Effector memory CD8-positive, alpha-beta T cell (primary cell): ENCODE data around the gene REG1A.

ENCODE experiments used
- ATAC-seq: fragments of 150-1000 bp; cut with Tn5 transposase; replicated peaks from 2 replicates; pipeline ENCODE4 v1.10.0; 2021; ENCODE audit warnings: mild to moderate bottlenecking, moderate library complexity
- DNase-seq, 3 experiments: peaks; one replicate each; pipeline ENCODE4 v3.0.0; 2021
- H3K27ac Mint-ChIP-seq, 2 donors: one replicate each; pipeline ENCODE4 v1.8.0; 2022; ENCODE audit warnings: mild to moderate bottlenecking in 2 of 2, mixed read lengths in 2 of 2, moderate library complexity in 2 of 2
- H3K27me3 Mint-ChIP-seq, 2 donors: one replicate each; pipeline ENCODE4 v1.8.0; 2022; ENCODE audit warnings: mixed read lengths in 2 of 2
- H3K36me3 Mint-ChIP-seq: one replicate; pipeline ENCODE4 v1.8.0; 2022; ENCODE audit warnings: mild to moderate bottlenecking, moderate library complexity, mixed read lengths; ENCODE audit not compliant: insufficient read depth
- H3K4me1 Mint-ChIP-seq, 2 donors: one replicate each; pipeline ENCODE4 v1.8.0; 2022; ENCODE audit warnings: low read depth in 2 of 2, mixed read lengths in 2 of 2
- H3K4me3 Mint-ChIP-seq, 2 donors: one replicate each; pipeline ENCODE4 v1.8.0; 2022; ENCODE audit warnings: mild to moderate bottlenecking in 2 of 2, mixed read lengths in 2 of 2, moderate library complexity in 2 of 2
- H3K9me3 Mint-ChIP-seq, 2 donors: one replicate each; pipeline ENCODE4 v1.8.0; 2022; ENCODE audit warnings: mixed read lengths in 2 of 2

The REG1A gene

GRCh38 chr2:79103214-79103613 lies 17.1 kb upstream of the REG1A start:
- H3K27me3 Mint-ChIP-seq, result no peaks in the 10 kb centered on the region
- ATAC-seq (no peak), DNase-seq (no peak)
- no peak overlapping the region for H3K27ac Mint-ChIP-seq
- no peaks in the 10 kb centered on the region for H3K36me3 Mint-ChIP-seq
- no peaks in the 10 kb centered on the region for H3K4me1 Mint-ChIP-seq
- no peak overlapping the region for H3K4me3 Mint-ChIP-seq
- peaks cover 4 to 6% of the 10 kb centered on the region in 2 donors for H3K9me3 Mint-ChIP-seq

- peaks cover 3 to 5% of the 10 kb centered on the region in 2 donors for H3K9me3 Mint-ChIP-seq
Measured at GRCh38 chr2:79105259-79105658, 15.0 kb upstream of the REG1A start.

GRCh38 chr2:79112269-79112668 lies 8.0 kb upstream of the REG1A start:
- Mint-ChIP-seq H3K27me3 (no peaks in the 10 kb centered on the region), H3K4me3 (no peak overlapping the region), H3K9me3 (peaks cover 6 to 34% of the 10 kb centered on the region in 2 donors), H3K27ac (no peak overlapping the region), H3K4me1 (no peaks in the 10 kb centered on the region), H3K36me3 (no peaks in the 10 kb centered on the region)
- ATAC-seq (no peak), DNase-seq (no peak)

More at GRCh38 chr2:79105259-79105658, 15.0 kb upstream of the REG1A start:
- ATAC-seq (no peak), DNase-seq (no peak)
- H3K27me3 Mint-ChIP-seq, result no peaks in the 10 kb centered on the region
- no peaks in the 10 kb centered on the region for H3K36me3 Mint-ChIP-seq
- no peak overlapping the region for H3K27ac Mint-ChIP-seq
- no peak overlapping the region for H3K4me3 Mint-ChIP-seq
- H3K4me1 Mint-ChIP-seq, result no peaks in the 10 kb centered on the region

- no peaks in the 10 kb centered on the region for H3K36me3 Mint-ChIP-seq
- ATAC-seq (no peak), DNase-seq (no peak)
- no peaks in the 10 kb centered on the region for H3K4me1 Mint-ChIP-seq
- H3K27ac Mint-ChIP-seq, result no peak overlapping the region
- H3K4me3 Mint-ChIP-seq, result no peak overlapping the region
- H3K9me3 Mint-ChIP-seq, result peaks cover 6 to 32% of the 10 kb centered on the region in 2 donors
- no peaks in the 10 kb centered on the region for H3K27me3 Mint-ChIP-seq
Measured at GRCh38 chr2:79114797-79115494, 5.3 kb upstream of the REG1A start.

- no peak for ATAC-seq
- H3K4me1 Mint-ChIP-seq, result no peaks in the 10 kb centered on the region
- H3K9me3 Mint-ChIP-seq, result peaks cover 6 to 41% of the 10 kb centered on the region in 2 donors
Measured at GRCh38 chr2:79116997-79117928, 3.0 kb upstream of the REG1A start.

GRCh38 chr2:79122676-79123075 lies 2.4 kb downstream of the REG1A start:
- ATAC-seq (no peak), DNase-seq (no peak)
- no peaks in the 10 kb centered on the region for H3K36me3 Mint-ChIP-seq
- peaks cover 2 to 22% of the 10 kb centered on the region in 2 donors for H3K9me3 Mint-ChIP-seq
- no peaks in the 10 kb centered on the region for H3K27me3 Mint-ChIP-seq
- H3K4me3 Mint-ChIP-seq, result no peak overlapping the region
- no peak overlapping the region for H3K27ac Mint-ChIP-seq
- no peaks in the 10 kb centered on the region for H3K4me1 Mint-ChIP-seq

More at GRCh38 chr2:79116997-79117928, 3.0 kb upstream of the REG1A start:
- Mint-ChIP-seq H3K27ac (no peak overlapping the region), H3K36me3 (no peaks in the 10 kb centered on the region), H3K27me3 (no peaks in the 10 kb centered on the region), H3K4me3 (no peak overlapping the region)
- DNase-seq, result no peak

- no peak for ATAC-seq
- Mint-ChIP-seq H3K27me3 (no peaks in the 10 kb centered on the region), H3K27ac (no peak overlapping the region), H3K9me3 (peaks cover 6 to 22% of the 10 kb centered on the region in 2 donors), H3K4me1 (no peaks in the 10 kb centered on the region), H3K36me3 (no peaks in the 10 kb centered on the region), H3K4me3 (no peak overlapping the region)
- no peak for DNase-seq
Measured at GRCh38 chr2:79124907-79125720, 4.8 kb downstream of the REG1A start.

GRCh38 chr2:79125721-79125985 lies 5.4 kb downstream of the REG1A start:
- no peaks in the 10 kb centered on the region for H3K27me3 Mint-ChIP-seq
- H3K27ac Mint-ChIP-seq, result no peak overlapping the region
- ATAC-seq (no peak), DNase-seq (no peak)
- H3K4me1 Mint-ChIP-seq, result no peaks in the 10 kb centered on the region
- H3K9me3 Mint-ChIP-seq, result peaks cover 6 to 21% of the 10 kb centered on the region in 2 donors
- H3K4me3 Mint-ChIP-seq, result no peak overlapping the region
- no peaks in the 10 kb centered on the region for H3K36me3 Mint-ChIP-seq

- Mint-ChIP-seq H3K27ac (no peak overlapping the region), H3K4me3 (no peak overlapping the region)
Measured at GRCh38 chr2:79128406-79128805, 8.1 kb downstream of the REG1A start.

GRCh38 chr2:79129260-79129659 lies 9.0 kb downstream of the REG1A start:
- no peak overlapping the region for H3K4me3 Mint-ChIP-seq
- H3K36me3 Mint-ChIP-seq, result no peaks in the 10 kb centered on the region
- H3K27ac Mint-ChIP-seq, result no peak overlapping the region

More at GRCh38 chr2:79128406-79128805, 8.1 kb downstream of the REG1A start:
- H3K9me3 Mint-ChIP-seq, result peaks cover 0 to 12% of the 10 kb centered on the region in 2 donors
- no peaks in the 10 kb centered on the region for H3K36me3 Mint-ChIP-seq
- no peaks in the 10 kb centered on the region for H3K27me3 Mint-ChIP-seq
- no peak for DNase-seq
- H3K4me1 Mint-ChIP-seq, result no peaks in the 10 kb centered on the region
- ATAC-seq, result no peak

GRCh38 chr2:79129804-79130203 lies 9.5 kb downstream of the REG1A start:
- Mint-ChIP-seq H3K4me3 (no peak overlapping the region), H3K4me1 (no peaks in the 10 kb centered on the region), H3K9me3 (peaks cover 0 to 17% of the 10 kb centered on the region in 2 donors), H3K36me3 (no peaks in the 10 kb centered on the region), H3K27ac (no peak overlapping the region), H3K27me3 (no peaks in the 10 kb centered on the region)
- DNase-seq, result no peak
- no peak for ATAC-seq

More at GRCh38 chr2:79129260-79129659, 9.0 kb downstream of the REG1A start:
- Mint-ChIP-seq H3K9me3 (peaks cover 0 to 16% of the 10 kb centered on the region in 2 donors), H3K27me3 (no peaks in the 10 kb centered on the region), H3K4me1 (no peaks in the 10 kb centered on the region)
- ATAC-seq, result no peak
- no peak for DNase-seq

- no peak overlapping the region for H3K27ac Mint-ChIP-seq
- H3K4me1 Mint-ChIP-seq, result no peaks in the 10 kb centered on the region
- ATAC-seq (no peak), DNase-seq (no peak)
- H3K4me3 Mint-ChIP-seq, result no peak overlapping the region
- H3K9me3 Mint-ChIP-seq, result peaks cover 2 to 17% of the 10 kb centered on the region in 2 donors
- H3K27me3 Mint-ChIP-seq, result no peaks in the 10 kb centered on the region
- no peaks in the 10 kb centered on the region for H3K36me3 Mint-ChIP-seq
Measured at GRCh38 chr2:79131687-79132086, 11.4 kb downstream of the REG1A start.

GRCh38 chr2:79138385-79138784 lies 18.1 kb downstream of the REG1A start:
- Mint-ChIP-seq H3K4me1 (no peaks in the 10 kb centered on the region), H3K4me3 (no peak overlapping the region), H3K27me3 (no peaks in the 10 kb centered on the region), H3K27ac (no peak overlapping the region), H3K36me3 (no peaks in the 10 kb centered on the region), H3K9me3 (peaks cover 26 to 29% of the 10 kb centered on the region in 2 donors)
- DNase-seq (no peak), ATAC-seq (no peak)
